A549 (cell line): ENCODE results near the gene RHEB. TPM values are rescaled to one million over a fixed set of nuclear protein-coding genes. Genes with fewer than 3 reads are reported as not detected.

Experiments
- ATAC-seq, 2 experiments: fragments of 200-7000 bp in 1 of 2; fragments of >200 bp in 1 of 2; cut with Nextera tagmentation in 1 of 2; cut with Tn5 transposase in 1 of 2; 3 replicates each; pipeline versions ENCODE4 v1.8.0 to v1.9.1; 2018 to 2020; ENCODE audit warnings: mild to moderate bottlenecking in 1 of 2, moderate library complexity in 1 of 2
- CTCF ChIA-PET: fragments of 300-600 bp; sonication (Branson Sonifier 250); formaldehyde crosslinking; extraction: SDS; loops from one replicate; lab custom pipeline; 2021; ENCODE audit warnings: antibody characterized with exemption, inconsistent platforms; lab: Yijun Ruan, JAX
- POLR2A ChIA-PET: fragments of 350-600 bp; formaldehyde crosslinking; extraction: SDS; loops from one replicate; lab custom pipeline; 2021; ENCODE audit warnings: antibody characterized with exemption, inconsistent platforms; lab: Yijun Ruan, JAX
- DNase-seq, 2 experiments: peaks; one replicate each; pipeline versions ENCODE4 v3.0.0 to v3.0.0-alpha.2; 2011 to 2016; ENCODE audit warnings: low read depth in 1 of 2, low spot score in 1 of 2
- FAIRE-seq: peaks from 2 replicates; lab custom pipeline; 2011; peaks lifted over from hg19 to GRCh38; lab: Jason Lieb, UNC
- H3K27ac ChIP-seq, 2 experiments: fragments of >200 bp; sonication (Bioruptor Twin); formaldehyde crosslinking; 3 replicates each; pipeline ENCODE4 v1.5.1; 2016 to 2017
- H3K4me1 ChIP-seq: fragments of >200 bp; sonication (Bioruptor Twin); formaldehyde crosslinking; 3 replicates; pipeline ENCODE4 v1.6.1; 2016
- H3K4me2 ChIP-seq: fragments of >200 bp; sonication (Bioruptor Twin); formaldehyde crosslinking; 3 replicates; pipeline ENCODE4 v1.6.1; 2016
- H3K4me3 ChIP-seq: fragments of >200 bp; sonication (Bioruptor Twin); formaldehyde crosslinking; 3 replicates; pipeline ENCODE4 v1.5.1; 2016
- H3K9me3 ChIP-seq: fragments of >200 bp; sonication (Bioruptor Twin); formaldehyde crosslinking; 3 replicates; pipeline ENCODE4 v1.6.1; 2016
- BCL3 ChIP-seq: fragments of >200 bp; sonication (Bioruptor Twin); formaldehyde crosslinking; IDR thresholded peaks from 3 replicates; pipeline ENCODE4 v1.6.1; 2016
- CBX8 ChIP-seq: fragments of 200-600 bp; sonication (generic); IDR thresholded peaks from 2 replicates; pipeline ENCODE4 v1.6.1; 2016
- CTCF ChIP-seq: fragments of >200 bp; sonication (Bioruptor Twin); formaldehyde crosslinking; IDR thresholded peaks from 3 replicates; pipeline ENCODE4 v1.5.1; 2016
- EHMT2 ChIP-seq: fragments of 200-600 bp; sonication (generic); IDR thresholded peaks from 2 replicates; pipeline ENCODE4 v1.6.1; 2016; ENCODE audit warnings: antibody characterized with exemption, low read depth, mild to moderate bottlenecking, moderate library complexity
- FOSB ChIP-seq: fragments of 250-450 bp; sonication (Bioruptor Pico); IDR thresholded peaks from 2 replicates; pipeline ENCODE4 v1.5.0; 2020; ENCODE audit warnings: mild to moderate bottlenecking, moderate library complexity
- FOXS1 ChIP-seq: fragments of 250-450 bp; sonication (Bioruptor Pico); IDR thresholded peaks from 2 replicates; pipeline ENCODE4 v1.5.0; 2020; ENCODE audit warnings: mild to moderate bottlenecking, moderate library complexity
- HDAC2 ChIP-seq: fragments of 200-600 bp; sonication (generic); IDR thresholded peaks from 2 replicates; pipeline ENCODE4 v1.6.1; 2016
- HOXA7 ChIP-seq: fragments of 250-450 bp; sonication (Bioruptor Pico); IDR thresholded peaks from 2 replicates; pipeline ENCODE4 v1.5.0; 2020; ENCODE audit warnings: mild to moderate bottlenecking, moderate library complexity
- HOXB13 ChIP-seq: fragments of 250-450 bp; sonication (Bioruptor Pico); IDR thresholded peaks from 2 replicates; pipeline ENCODE4 v1.5.0; 2020; ENCODE audit warnings: low read depth, mild to moderate bottlenecking, moderate library complexity
- JUN ChIP-seq, 2 experiments: fragments of >200 bp; sonication (Bioruptor Twin); formaldehyde crosslinking; IDR thresholded peaks; 2 replicates in 1 of 2; 3 replicates in 1 of 2; pipeline ENCODE4 v1.6.1; 2016 to 2017
- KDM1A ChIP-seq: fragments of 200-600 bp; sonication (generic); IDR thresholded peaks from 2 replicates; pipeline ENCODE4 v1.6.1; 2016; ENCODE audit warnings: low read depth, mild to moderate bottlenecking
- MAX ChIP-seq: IDR thresholded peaks from 2 replicates; pipeline ENCODE4 v1.6.1; 2012
- MAZ ChIP-seq: fragments of 150-350 bp; IDR thresholded peaks from 2 replicates; pipeline ENCODE4 v1.6.1; 2014; ENCODE audit warnings: antibody characterized with exemption, low read depth, low read length, borderline replicate concordance
- NR3C1 ChIP-seq: fragments of >200 bp; sonication (Bioruptor Twin); formaldehyde crosslinking; IDR thresholded peaks from 3 replicates; pipeline ENCODE4 v1.6.1; 2017
- PBX3 ChIP-seq: IDR thresholded peaks from 2 replicates; pipeline ENCODE4 v1.6.1; 2012
- POLR2A ChIP-seq: IDR thresholded peaks from 2 replicates; pipeline ENCODE4 v1.6.1; 2012; ENCODE audit warnings: mild to moderate bottlenecking, low read length
- POLR2AphosphoS2 ChIP-seq: conservative IDR thresholded peaks from 2 replicates; pipeline ENCODE4 v1.6.1; 2012; ENCODE audit warnings: low read length, improper control_type of control experiment, inconsistent platforms
- RAD21 ChIP-seq, 2 experiments: fragments of >200 bp in 1 of 2; sonication (Bioruptor Twin) in 1 of 2; formaldehyde crosslinking in 1 of 2; IDR thresholded peaks in 1 of 2; conservative IDR thresholded peaks in 1 of 2; 2 replicates in 1 of 2; 3 replicates in 1 of 2; pipeline ENCODE4 v1.6.1; 2012 to 2018; ENCODE audit warnings: inconsistent platforms in 1 of 2
- RCOR1 ChIP-seq: fragments of 150-350 bp; IDR thresholded peaks from 2 replicates; pipeline ENCODE4 v1.6.1; 2014; ENCODE audit warnings: antibody characterized with exemption, low read length, low read depth
- SMC3 ChIP-seq: fragments of >200 bp; sonication (Bioruptor Twin); formaldehyde crosslinking; IDR thresholded peaks from 3 replicates; pipeline ENCODE4 v1.6.1; 2018; ENCODE audit warnings: inconsistent platforms
- TP53 ChIP-seq: fragments of 250-450 bp; sonication (Bioruptor Pico); IDR thresholded peaks from 2 replicates; pipeline ENCODE4 v1.5.0; 2021; ENCODE audit warnings: mild to moderate bottlenecking, moderate library complexity
- USF2 ChIP-seq: fragments of 450-650 bp; IDR thresholded peaks from 2 replicates; pipeline ENCODE4 v1.6.1; 2014; ENCODE audit warnings: antibody characterized with exemption
- WGBS: methylation state at CpG from one replicate; pipeline ENCODE4 v1.1.6; 2017; ENCODE audit errors: missing lambda C conversion rate; 5-methylcytosine and 5-hydroxymethylcytosine counted together
- polyA plus RNA-seq, 4 experiments: library from polyadenylated mRNA; depleted of rRNA in 3 of 4; stranded (reverse); fragments of >200 nt; fragmentation: RNase III in 1 of 4; extraction: RNeasy Plus Mini Kit Qiagen cat#74134 plus additional on column Dnase treatment in 1 of 4; gene quantifications; 2 replicates in 3 of 4; 3 replicates in 1 of 4; pipeline ENCODE4 v1.2.3, GENCODE V29; 2011 to 2017
- TF ChIP-seq, protein P1 (sequence below): fragments of >200 bp; sonication (Bioruptor Twin); formaldehyde crosslinking; IDR thresholded peaks from 2 replicates; pipeline ENCODE4 v1.6.1; 2016
- TF ChIP-seq, protein P2 (sequence below): IDR thresholded peaks from 2 replicates; pipeline ENCODE4 v1.6.1; 2012; ENCODE audit warnings: low read depth, borderline replicate concordance
- TF ChIP-seq, protein P3 (sequence below): fragments of 200-600 bp; sonication (generic); IDR thresholded peaks from 2 replicates; pipeline ENCODE4 v1.6.1; 2016; ENCODE audit warnings: antibody characterized with exemption, mild to moderate bottlenecking, moderate library complexity

Gene RHEB
- polyA plus RNA-seq, 2 of the 4 experiments (the other 2 are of a cell fraction): 110 to 198 TPM

DNA sequence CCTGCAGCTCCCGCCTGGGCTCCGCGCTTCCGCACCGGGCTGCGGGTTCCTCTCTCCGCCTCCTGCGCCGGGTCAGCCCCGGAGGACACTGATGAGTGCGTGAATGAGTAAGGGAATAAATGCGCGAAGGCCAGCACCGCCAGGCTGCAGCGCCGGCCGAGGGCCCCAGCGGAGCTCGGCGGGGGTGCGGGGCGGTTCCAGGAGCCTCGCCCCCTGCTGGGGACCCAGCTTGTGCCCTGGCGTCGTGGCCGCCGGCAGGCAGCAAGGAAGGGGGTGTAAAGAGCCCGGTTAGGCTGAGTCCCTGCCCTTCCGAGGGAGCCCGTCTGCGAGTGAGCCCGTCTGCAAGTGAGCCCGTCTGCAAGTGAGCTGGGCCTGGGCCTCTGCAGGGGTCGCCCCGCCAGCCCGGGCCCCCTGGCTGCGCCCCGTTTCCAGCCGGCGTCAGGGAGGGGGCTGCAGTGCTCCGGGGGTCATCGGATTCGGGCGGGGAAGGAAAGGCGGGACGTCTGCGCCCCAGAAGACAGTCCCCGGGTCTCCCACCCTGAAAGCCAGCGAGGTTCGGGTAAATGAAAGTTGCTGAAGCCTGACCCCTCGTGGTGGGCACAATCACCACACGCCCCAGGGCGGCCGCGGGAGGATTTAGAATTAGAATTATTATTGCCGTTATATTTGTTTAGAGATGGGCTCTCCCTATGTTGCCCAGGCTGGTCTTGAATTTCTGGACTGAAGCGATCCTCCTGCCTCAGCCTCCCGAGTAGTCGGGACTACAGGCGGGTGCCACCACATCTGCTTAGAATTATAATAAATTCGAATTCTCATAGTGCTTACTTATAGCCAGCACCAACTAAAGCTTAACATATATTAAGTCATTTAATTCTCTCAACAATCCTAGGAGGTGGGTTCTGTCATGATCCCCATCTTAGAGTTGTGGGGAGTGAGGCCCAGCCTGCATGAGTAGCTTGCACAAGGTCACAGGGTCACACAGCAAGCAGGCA, 71.1 kb downstream of the RHEB start:
- WGBS: 12% methylated on average over 48 of the region's 61 CpGs
- ChIA-PET POLR2A (interaction anchor here (1.0 to 1.5 kb wide), 5 partner anchors 12 to 107 kb away, joined by 3 to 6 read pairs (median 4); partner anchors contain the start of genes NUB1 and RHEB), CTCF (interaction anchor here (0.5 to 16.5 kb wide), 59 partner anchors 11 to 1616 kb away, joined by 3 to 438 read pairs (median 7); partner anchors contain the start of genes CRYGN and WDR86)
- ATAC-seq (peak; percentile 90 to 92), FAIRE-seq (no peak), DNase-seq (peak; percentile 69 to 90)
- H3K4me2 ChIP-seq: peak overlapping the region; percentile 86
- peak overlapping the region; percentile 51 for H3K4me3 ChIP-seq
- H3K27ac ChIP-seq: peak overlapping the region; percentile 83 to 98
- TF ChIP-seq, protein P1, sequence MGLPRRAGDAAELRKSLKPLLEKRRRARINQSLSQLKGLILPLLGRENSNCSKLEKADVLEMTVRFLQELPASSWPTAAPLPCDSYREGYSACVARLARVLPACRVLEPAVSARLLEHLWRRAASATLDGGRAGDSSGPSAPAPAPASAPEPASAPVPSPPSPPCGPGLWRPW: no peak
- TF ChIP-seq FOXS1 (CRISPR knock-in tag): no peak
- no peak for TF ChIP-seq MAZ
- TF ChIP-seq POLR2AphosphoS2: no peak
- no peak; the same call in 1 of the 2 replicates for TF ChIP-seq PBX3
- no peak for TF ChIP-seq KDM1A
- TF ChIP-seq RAD21 (conservative IDR thresholded peaks at IDR 0.05 in 1 of 2, IDR thresholded peaks at IDR 0.05 in 1 of 2): peak; percentile 90 to 96
- no peak for TF ChIP-seq RCOR1
- TF ChIP-seq, protein P2, sequence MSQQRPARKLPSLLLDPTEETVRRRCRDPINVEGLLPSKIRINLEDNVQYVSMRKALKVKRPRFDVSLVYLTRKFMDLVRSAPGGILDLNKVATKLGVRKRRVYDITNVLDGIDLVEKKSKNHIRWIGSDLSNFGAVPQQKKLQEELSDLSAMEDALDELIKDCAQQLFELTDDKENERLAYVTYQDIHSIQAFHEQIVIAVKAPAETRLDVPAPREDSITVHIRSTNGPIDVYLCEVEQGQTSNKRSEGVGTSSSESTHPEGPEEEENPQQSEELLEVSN: peak; percentile 52; the same call in 1 of the 2 replicates
- TF ChIP-seq FOSB (CRISPR knock-in tag): no peak
- TF ChIP-seq TP53: no peak
- TF ChIP-seq, protein P3, sequence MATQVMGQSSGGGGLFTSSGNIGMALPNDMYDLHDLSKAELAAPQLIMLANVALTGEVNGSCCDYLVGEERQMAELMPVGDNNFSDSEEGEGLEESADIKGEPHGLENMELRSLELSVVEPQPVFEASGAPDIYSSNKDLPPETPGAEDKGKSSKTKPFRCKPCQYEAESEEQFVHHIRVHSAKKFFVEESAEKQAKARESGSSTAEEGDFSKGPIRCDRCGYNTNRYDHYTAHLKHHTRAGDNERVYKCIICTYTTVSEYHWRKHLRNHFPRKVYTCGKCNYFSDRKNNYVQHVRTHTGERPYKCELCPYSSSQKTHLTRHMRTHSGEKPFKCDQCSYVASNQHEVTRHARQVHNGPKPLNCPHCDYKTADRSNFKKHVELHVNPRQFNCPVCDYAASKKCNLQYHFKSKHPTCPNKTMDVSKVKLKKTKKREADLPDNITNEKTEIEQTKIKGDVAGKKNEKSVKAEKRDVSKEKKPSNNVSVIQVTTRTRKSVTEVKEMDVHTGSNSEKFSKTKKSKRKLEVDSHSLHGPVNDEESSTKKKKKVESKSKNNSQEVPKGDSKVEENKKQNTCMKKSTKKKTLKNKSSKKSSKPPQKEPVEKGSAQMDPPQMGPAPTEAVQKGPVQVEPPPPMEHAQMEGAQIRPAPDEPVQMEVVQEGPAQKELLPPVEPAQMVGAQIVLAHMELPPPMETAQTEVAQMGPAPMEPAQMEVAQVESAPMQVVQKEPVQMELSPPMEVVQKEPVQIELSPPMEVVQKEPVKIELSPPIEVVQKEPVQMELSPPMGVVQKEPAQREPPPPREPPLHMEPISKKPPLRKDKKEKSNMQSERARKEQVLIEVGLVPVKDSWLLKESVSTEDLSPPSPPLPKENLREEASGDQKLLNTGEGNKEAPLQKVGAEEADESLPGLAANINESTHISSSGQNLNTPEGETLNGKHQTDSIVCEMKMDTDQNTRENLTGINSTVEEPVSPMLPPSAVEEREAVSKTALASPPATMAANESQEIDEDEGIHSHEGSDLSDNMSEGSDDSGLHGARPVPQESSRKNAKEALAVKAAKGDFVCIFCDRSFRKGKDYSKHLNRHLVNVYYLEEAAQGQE: no peak
- no peak for TF ChIP-seq HOXB13 (CRISPR knock-in tag)
- TF ChIP-seq USF2: no peak
- no peak; the same call in 1 of the 2 replicates for TF ChIP-seq POLR2A
- no peak for TF ChIP-seq NR3C1
- TF ChIP-seq HOXA7: no peak
- no peak for TF ChIP-seq EHMT2
- TF ChIP-seq BCL3: no peak
- TF ChIP-seq CTCF: peak; percentile 90
- no peak for TF ChIP-seq CBX8
- TF ChIP-seq HDAC2: no peak
- TF ChIP-seq SMC3: peak; percentile 95
- TF ChIP-seq MAX: peak; percentile 40
- TF ChIP-seq JUN (IDR thresholded peaks at IDR 0.05): peak in 1 of 2 experiments; percentile 25; a peak in 1 of 5 replicates
- H3K9me3 ChIP-seq: no peaks in the 10 kb centered on the region
- H3K4me1 ChIP-seq: peaks cover 11% of the 10 kb centered on the region; the same call in 2 of the 3 replicates
